ENCODE data around the gene CCNB2.

Gene CCNB2

DNA sequence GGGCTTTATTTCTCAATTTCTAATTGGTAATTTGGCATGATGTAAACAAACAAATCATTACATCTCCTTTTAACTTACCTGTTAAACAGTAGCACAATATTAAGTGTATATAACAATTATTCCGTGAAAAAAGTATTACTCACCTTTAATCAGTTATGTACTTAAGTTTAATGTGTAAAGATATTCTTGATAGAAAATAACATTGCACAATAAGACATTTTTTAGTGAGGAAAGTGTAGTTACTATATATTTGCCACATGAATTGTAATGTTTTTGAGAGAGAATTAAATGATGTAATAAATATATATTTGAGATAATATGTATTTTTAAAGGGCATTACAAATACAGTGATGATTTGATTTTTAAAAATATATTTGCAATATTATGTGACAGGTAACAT is 10.9 kb upstream of the CCNB2 start:
- TF ChIP-seq, protein P1, sequence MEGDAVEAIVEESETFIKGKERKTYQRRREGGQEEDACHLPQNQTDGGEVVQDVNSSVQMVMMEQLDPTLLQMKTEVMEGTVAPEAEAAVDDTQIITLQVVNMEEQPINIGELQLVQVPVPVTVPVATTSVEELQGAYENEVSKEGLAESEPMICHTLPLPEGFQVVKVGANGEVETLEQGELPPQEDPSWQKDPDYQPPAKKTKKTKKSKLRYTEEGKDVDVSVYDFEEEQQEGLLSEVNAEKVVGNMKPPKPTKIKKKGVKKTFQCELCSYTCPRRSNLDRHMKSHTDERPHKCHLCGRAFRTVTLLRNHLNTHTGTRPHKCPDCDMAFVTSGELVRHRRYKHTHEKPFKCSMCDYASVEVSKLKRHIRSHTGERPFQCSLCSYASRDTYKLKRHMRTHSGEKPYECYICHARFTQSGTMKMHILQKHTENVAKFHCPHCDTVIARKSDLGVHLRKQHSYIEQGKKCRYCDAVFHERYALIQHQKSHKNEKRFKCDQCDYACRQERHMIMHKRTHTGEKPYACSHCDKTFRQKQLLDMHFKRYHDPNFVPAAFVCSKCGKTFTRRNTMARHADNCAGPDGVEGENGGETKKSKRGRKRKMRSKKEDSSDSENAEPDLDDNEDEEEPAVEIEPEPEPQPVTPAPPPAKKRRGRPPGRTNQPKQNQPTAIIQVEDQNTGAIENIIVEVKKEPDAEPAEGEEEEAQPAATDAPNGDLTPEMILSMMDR (IDR thresholded peaks at IDR 0.05), result no peak

GRCh38 chr15:59096429-59096828 is 8.5 kb upstream of the CCNB2 start:
- TF ChIP-seq, protein P1 (IDR thresholded peaks at IDR 0.05), result no peak

GRCh38 chr15:59099162-59099685 is 5.7 kb upstream of the CCNB2 start:
- TF ChIP-seq, protein P1 (IDR thresholded peaks at IDR 0.05), result no peak

GRCh38 chr15:59104602-59104911 is 389 bp upstream of the CCNB2 start:
- TF ChIP-seq, protein P1 (IDR thresholded peaks at IDR 0.05), result no peak

DNA sequence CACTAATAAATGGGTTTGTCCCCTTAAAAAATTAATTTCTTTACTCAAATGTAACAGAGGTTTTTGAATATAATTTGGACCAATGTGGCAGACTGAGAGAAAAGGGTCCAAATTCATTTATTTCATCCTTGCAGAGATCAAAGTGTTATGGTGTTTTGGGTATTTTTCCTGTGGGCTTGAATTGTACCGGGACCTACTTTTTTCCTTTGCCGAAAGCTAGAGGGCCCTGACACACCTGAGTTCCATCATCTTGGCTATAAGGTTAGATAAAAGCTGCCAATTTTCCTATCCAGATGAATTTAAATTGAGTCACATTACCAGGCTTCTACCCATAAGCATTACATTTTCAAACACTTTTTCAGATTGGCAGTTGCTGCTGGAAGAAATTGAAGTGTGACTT is 908 bp downstream of the CCNB2 start:
- TF ChIP-seq, protein P1 (IDR thresholded peaks at IDR 0.05), result peak; percentile 53

DNA sequence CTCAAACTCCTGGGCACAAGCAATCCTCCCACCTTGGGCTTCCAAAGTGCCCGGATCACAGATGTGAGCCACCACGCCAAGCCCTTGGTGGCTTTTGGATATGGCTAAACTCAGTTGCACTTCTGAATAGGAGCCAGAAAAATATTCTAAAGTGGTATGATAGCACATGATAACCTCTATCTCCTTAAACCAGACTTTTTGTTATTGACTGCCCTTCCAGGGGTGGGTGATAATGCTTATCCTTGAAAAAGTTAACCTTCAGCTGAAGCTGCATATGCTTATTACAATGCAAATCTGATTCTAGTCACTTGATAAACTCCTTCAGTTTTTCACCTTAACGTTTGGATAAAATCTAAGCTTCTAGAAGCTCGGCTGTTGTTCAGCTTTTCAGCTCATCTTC is 6.3 kb downstream of the CCNB2 start:
- TF ChIP-seq, protein P1 (IDR thresholded peaks at IDR 0.05), result no peak

DNA sequence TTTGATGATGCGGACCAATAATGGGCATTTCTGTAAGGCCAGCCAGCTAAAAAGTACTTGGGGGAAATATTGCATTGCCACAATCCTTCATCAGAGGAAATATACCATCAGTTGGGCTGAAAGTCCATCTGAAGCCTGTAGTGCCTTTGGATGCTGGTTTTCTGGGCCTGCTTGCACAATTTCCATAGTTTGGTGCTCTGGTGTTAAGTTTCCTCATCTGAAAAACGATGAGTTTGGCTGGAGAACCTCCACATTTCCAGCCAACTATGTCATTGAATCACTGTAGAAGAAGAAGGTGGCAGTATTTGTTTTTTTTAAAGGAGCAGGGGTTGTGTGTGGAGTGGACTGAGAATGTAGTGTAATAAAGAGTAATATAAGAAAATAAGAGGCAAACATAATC is 10.1 kb downstream of the CCNB2 start:
- TF ChIP-seq, protein P1 (IDR thresholded peaks at IDR 0.05), result no peak

DNA sequence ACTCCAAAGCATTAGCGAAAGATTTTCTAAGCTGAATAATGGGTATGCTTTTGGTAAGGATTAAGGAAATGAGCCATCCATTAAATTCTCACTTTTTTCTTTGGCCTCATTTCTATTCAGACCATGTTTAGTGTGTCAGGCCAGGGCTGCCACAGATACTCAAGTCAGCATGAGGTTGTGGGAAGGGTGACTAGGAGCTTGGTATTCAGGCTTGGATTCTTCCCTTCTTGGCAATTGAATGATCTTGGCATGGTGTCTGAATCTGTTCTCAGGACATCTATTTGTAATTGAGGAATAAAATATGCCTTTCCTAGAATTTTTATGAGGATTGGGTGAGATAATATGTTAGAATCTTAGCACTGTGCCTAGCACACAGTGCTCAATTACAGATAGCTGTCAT is 11.2 kb downstream of the CCNB2 start:
- TF ChIP-seq, protein P1 (IDR thresholded peaks at IDR 0.05), result no peak

Data from LNCAP (cell line).